Mesodermal cell (in vitro differentiated cells): ENCODE measurements around the gene PJA2. TPM values are rescaled to one million over a fixed set of nuclear protein-coding genes. Genes with fewer than 3 reads are reported as not detected.
A peak's percentile ranks its signal among the peaks of the same experiment; 100 is the strongest.

ENCODE experiments used
- H3K27ac ChIP-seq: 2 replicates; pipeline ENCODE4 v1.7.0; 2013; ENCODE audit warnings: mild to moderate bottlenecking, low read depth, low read length, moderate library complexity; ENCODE audit not compliant: severe bottlenecking
- H3K36me3 ChIP-seq: 2 replicates; pipeline ENCODE4 v1.7.1; 2013; ENCODE audit warnings: mild to moderate bottlenecking, low read length, moderate library complexity; ENCODE audit not compliant: control insufficient read depth, insufficient read depth
- H3K4me1 ChIP-seq: one replicate; pipeline ENCODE4 v1.7.1; 2013; ENCODE audit warnings: mild to moderate bottlenecking, low read length; ENCODE audit not compliant: insufficient read depth, control insufficient read depth, poor library complexity, severe bottlenecking
- H3K4me3 ChIP-seq: 2 replicates; pipeline ENCODE4 v1.7.0; 2013; ENCODE audit warnings: low read length, control low read depth, mild to moderate bottlenecking; ENCODE audit not compliant: insufficient read depth, poor library complexity, severe bottlenecking; ENCODE audit errors: extremely low read depth
- H3K9me3 ChIP-seq: 2 replicates; pipeline ENCODE4 v1.7.1; 2013; ENCODE audit warnings: mild to moderate bottlenecking, low read length, moderate library complexity; ENCODE audit not compliant: control insufficient read depth
- WGBS, 2 experiments: methylation state at CpG; one replicate each; pipeline ENCODE4 v1.1.5; 2013; ENCODE audit warnings: missing lambda C conversion rate in 2 of 2; ENCODE audit not compliant: insufficient coverage in 2 of 2; 5-methylcytosine and 5-hydroxymethylcytosine counted together
- polyA plus RNA-seq, 2 experiments: library from polyadenylated mRNA; stranded (reverse); fragments of 50-300 nt; gene quantifications; one replicate each; pipeline ENCODE4 v1.2.3, GENCODE V29; 2013

The PJA2 gene
- 129 TPM for polyA plus RNA-seq (2013, experiment 1 of 2)
- 140 TPM for polyA plus RNA-seq (2013, experiment 2 of 2)

GRCh38 chr5:109409844-109410388 is at the start of gene PJA2:
Gene PJA2 (minus strand): TSS chr5:109409974. CDS start chr5:109383433, 26,541 bp downstream.
- H3K4me3 ChIP-seq: peak within 1 kb of the TSS; percentile 94
- H3K4me1 ChIP-seq: peaks cover 11% of the 10 kb centered on the region
- 0% methylated on average over 3 to 22 of the region's 44 CpGs for WGBS, 2 experiments

GRCh38 chr5:109455598-109456096 is 45.9 kb upstream of the PJA2 start:
- peaks cover 15% of the 10 kb centered on the region for H3K4me1 ChIP-seq
- 73 to 89% methylated on average over 1 to 2 of the region's 3 CpGs for WGBS, 2 experiments
- H3K27ac ChIP-seq: peak overlapping the region; percentile 95
- no peak overlapping the region for H3K4me3 ChIP-seq
- H3K9me3 ChIP-seq: no peaks in the 10 kb centered on the region
- H3K36me3 ChIP-seq: no peaks in the 10 kb centered on the region

More at GRCh38 chr5:109409844-109410388, at the start of gene PJA2:
- Histone ChIP-seq H3K27ac (peak within 1 kb of the TSS; percentile 99), H3K36me3 (peaks cover 15% of the 10 kb centered on the region), H3K9me3 (peaks cover 9% of the 10 kb centered on the region)

GRCh38 chr5:109454731-109455505 is 45.1 kb upstream of the PJA2 start:
- 81 to 100% methylated on average over 1 to 3 of the region's 6 CpGs for WGBS, 2 experiments
- Histone ChIP-seq H3K27ac (peak overlapping the region; percentile 95), H3K4me3 (no peak overlapping the region), H3K4me1 (peaks cover 15% of the 10 kb centered on the region), H3K9me3 (no peaks in the 10 kb centered on the region), H3K36me3 (no peaks in the 10 kb centered on the region)

- Histone ChIP-seq H3K4me1 (peaks cover 15% of the 10 kb centered on the region), H3K36me3 (no peaks in the 10 kb centered on the region), H3K27ac (no peak overlapping the region), H3K9me3 (no peaks in the 10 kb centered on the region), H3K4me3 (no peak overlapping the region)
These were observed 43.5 kb upstream of the PJA2 start for GRCh38 chr5:109453251-109453650.

GRCh38 chr5:109452661-109453060 is 42.9 kb upstream of the PJA2 start:
- H3K9me3 ChIP-seq: no peaks in the 10 kb centered on the region
- peaks cover 15% of the 10 kb centered on the region for H3K4me1 ChIP-seq
- H3K4me3 ChIP-seq: no peak overlapping the region
- no peaks in the 10 kb centered on the region for H3K36me3 ChIP-seq
- no peak overlapping the region for H3K27ac ChIP-seq
- WGBS, 2 experiments: 100% methylated on average over 1 of the region's 1 CpG; no CpG with 5 or more reads in 1 of the 2 experiments

GRCh38 chr5:109451146-109451545 is 41.4 kb upstream of the PJA2 start:
- H3K27ac ChIP-seq: no peak overlapping the region
- H3K9me3 ChIP-seq: no peaks in the 10 kb centered on the region
- H3K4me3 ChIP-seq: no peak overlapping the region
- no peaks in the 10 kb centered on the region for H3K36me3 ChIP-seq
- 100% methylated on average over 1 of the region's 1 CpG for WGBS, 2 experiments
- H3K4me1 ChIP-seq: peaks cover 15% of the 10 kb centered on the region

GRCh38 chr5:109450129-109450877 is 40.5 kb upstream of the PJA2 start:
- 28 to 48% methylated on average over 8 to 9 of the region's 12 CpGs for WGBS, 2 experiments
- no peak overlapping the region for H3K4me3 ChIP-seq
- H3K27ac ChIP-seq: no peak overlapping the region
- no peaks in the 10 kb centered on the region for H3K36me3 ChIP-seq
- no peaks in the 10 kb centered on the region for H3K9me3 ChIP-seq
- H3K4me1 ChIP-seq: peaks cover 10% of the 10 kb centered on the region

GRCh38 chr5:109448838-109449237 is 39.1 kb upstream of the PJA2 start:
- H3K36me3 ChIP-seq: no peaks in the 10 kb centered on the region
- H3K9me3 ChIP-seq: no peaks in the 10 kb centered on the region
- WGBS, 2 experiments: 100% methylated on average over 1 of the region's 4 CpGs; no CpG with 5 or more reads in 1 of the 2 experiments
- H3K27ac ChIP-seq: no peak overlapping the region
- no peak overlapping the region for H3K4me3 ChIP-seq
- no peaks in the 10 kb centered on the region for H3K4me1 ChIP-seq

GRCh38 chr5:109439590-109439989 is 29.8 kb upstream of the PJA2 start:
- no peaks in the 10 kb centered on the region for H3K9me3 ChIP-seq
- no peaks in the 10 kb centered on the region for H3K4me1 ChIP-seq
- no peak overlapping the region for H3K4me3 ChIP-seq
- H3K27ac ChIP-seq: no peak overlapping the region
- no CpG with 5 or more reads among the region's 1 CpG for WGBS, 2 experiments
- no peaks in the 10 kb centered on the region for H3K36me3 ChIP-seq

GRCh38 chr5:109426075-109426474 is 16.3 kb upstream of the PJA2 start:
- Histone ChIP-seq H3K36me3 (no peaks in the 10 kb centered on the region), H3K9me3 (peaks cover 6% of the 10 kb centered on the region), H3K27ac (no peak overlapping the region), H3K4me1 (peaks cover 9% of the 10 kb centered on the region), H3K4me3 (no peak overlapping the region)
- 67 to 78% methylated on average over 3 of the region's 3 CpGs for WGBS, 2 experiments
